Right atrium auricular region (tissue), 2 donors: ENCODE data around the gene GIPR. TPM values are rescaled to one million over a fixed set of nuclear protein-coding genes. Genes with fewer than 3 reads are reported as not detected.
"Not testable (repeated sequence)": the region's sequence is repeated elsewhere in the genome, so short reads cannot be mapped to it uniquely, and the experiment has no call there.

Experiments used
- DNase-seq: peaks from one replicate; pipeline ENCODE4 v3.0.0-alpha.2; 2019; ENCODE audit warnings: low spot score
- H3K27ac ChIP-seq, 2 donors: fragments of 200-600 bp; sonication (generic); 1 replicate in 1 of 2; 2 replicates in 1 of 2; pipeline ENCODE4 v1.5.1; 2016 to 2019
- H3K27me3 ChIP-seq, 2 donors: fragments of 200-600 bp; sonication (generic); one replicate each; pipeline versions ENCODE4 v1.5.1 to v1.6.0; 2017 to 2019
- H3K36me3 ChIP-seq: fragments of 200-600 bp; sonication (generic); one replicate; pipeline ENCODE4 v1.5.1; 2016
- H3K4me1 ChIP-seq, 2 donors: fragments of 200-600 bp; sonication (generic); one replicate each; pipeline versions ENCODE4 v1.5.1 to v1.6.0; 2017 to 2019
- H3K4me3 ChIP-seq, 2 donors: fragments of 200-600 bp; sonication (generic); 1 replicate in 1 of 2; 2 replicates in 1 of 2; pipeline ENCODE4 v1.5.1; 2017 to 2019; ENCODE audit warnings: mild to moderate bottlenecking in 1 of 2, moderate library complexity in 1 of 2
- H3K9me3 ChIP-seq, 2 donors: fragments of 200-600 bp; sonication (generic); one replicate each; pipeline ENCODE4 v1.5.1; 2019
- total RNA-seq, 2 donors: library from RNA; depleted of rRNA; stranded (reverse); fragments of >200 nt; gene quantifications; one replicate each; pipeline ENCODE4 v1.1.0, GENCODE V29; 2016
- TF ChIP-seq, protein P1 (sequence below), 2 donors: fragments of 200-600 bp; sonication (generic); IDR thresholded peaks; one replicate each; pipeline ENCODE4 v1.5.1; 2019; ENCODE audit warnings: antibody characterized with exemption in 2 of 2

GIPR gene
- total RNA-seq, 2 donors from 2014 or later = 2.7 to 3.1 TPM

DNA sequence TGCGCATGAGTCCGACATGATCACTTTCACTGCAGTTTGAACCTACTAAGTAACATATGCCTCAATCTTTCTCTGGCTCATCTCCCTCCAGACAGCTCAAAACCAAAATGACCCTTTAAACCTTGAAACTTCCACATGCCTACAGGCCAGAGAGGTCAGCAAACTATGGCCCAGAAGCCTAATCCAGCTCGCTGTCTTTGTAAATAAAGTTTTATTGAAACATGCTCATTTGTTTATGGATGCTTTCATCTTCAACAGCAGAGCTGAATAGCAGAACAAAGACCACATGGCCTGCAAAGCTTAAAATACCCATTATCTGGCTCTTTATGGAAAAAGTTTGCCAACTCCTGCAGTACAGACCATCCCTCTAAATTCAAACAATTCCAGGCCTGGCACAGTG, 47.1 kb downstream of the GIPR start:
- Histone ChIP-seq H3K36me3 (peaks cover 19% of the 10 kb centered on the region), H3K4me3 (no peak overlapping the region), H3K9me3 (no peaks in the 10 kb centered on the region), H3K27me3 (no peaks in the 10 kb centered on the region), H3K27ac (no peak overlapping the region), H3K4me1 (peaks cover 0 to 22% of the 10 kb centered on the region in 2 donors)
- DNase-seq = no peak
- TF ChIP-seq, protein P1, sequence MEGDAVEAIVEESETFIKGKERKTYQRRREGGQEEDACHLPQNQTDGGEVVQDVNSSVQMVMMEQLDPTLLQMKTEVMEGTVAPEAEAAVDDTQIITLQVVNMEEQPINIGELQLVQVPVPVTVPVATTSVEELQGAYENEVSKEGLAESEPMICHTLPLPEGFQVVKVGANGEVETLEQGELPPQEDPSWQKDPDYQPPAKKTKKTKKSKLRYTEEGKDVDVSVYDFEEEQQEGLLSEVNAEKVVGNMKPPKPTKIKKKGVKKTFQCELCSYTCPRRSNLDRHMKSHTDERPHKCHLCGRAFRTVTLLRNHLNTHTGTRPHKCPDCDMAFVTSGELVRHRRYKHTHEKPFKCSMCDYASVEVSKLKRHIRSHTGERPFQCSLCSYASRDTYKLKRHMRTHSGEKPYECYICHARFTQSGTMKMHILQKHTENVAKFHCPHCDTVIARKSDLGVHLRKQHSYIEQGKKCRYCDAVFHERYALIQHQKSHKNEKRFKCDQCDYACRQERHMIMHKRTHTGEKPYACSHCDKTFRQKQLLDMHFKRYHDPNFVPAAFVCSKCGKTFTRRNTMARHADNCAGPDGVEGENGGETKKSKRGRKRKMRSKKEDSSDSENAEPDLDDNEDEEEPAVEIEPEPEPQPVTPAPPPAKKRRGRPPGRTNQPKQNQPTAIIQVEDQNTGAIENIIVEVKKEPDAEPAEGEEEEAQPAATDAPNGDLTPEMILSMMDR (IDR thresholded peaks at IDR 0.05) = no peak

GRCh38 chr19:45716359-45717130, 48.5 kb downstream of the GIPR start:
- H3K9me3 ChIP-seq = no peaks in the 10 kb centered on the region
- no peaks in the 10 kb centered on the region for H3K27me3 ChIP-seq
- H3K36me3 ChIP-seq = peaks cover 17% of the 10 kb centered on the region
- DNase-seq = no peak
- TF ChIP-seq, protein P1 (IDR thresholded peaks at IDR 0.05) = no peak
- H3K27ac ChIP-seq = peak overlapping the region; percentile 91 to 96
- peak overlapping the region; percentile 60 to 72 for H3K4me3 ChIP-seq
- H3K4me1 ChIP-seq = peaks cover 0 to 21% of the 10 kb centered on the region in 2 donors

- no peaks in the 10 kb centered on the region for H3K9me3 ChIP-seq
- H3K4me3 ChIP-seq = peak overlapping the region; percentile 60 to 72
- peak overlapping the region; percentile 91 to 96 for H3K27ac ChIP-seq
- TF ChIP-seq, protein P1 (IDR thresholded peaks at IDR 0.05) = peak in 1 of 2 donors; percentile 26
- H3K27me3 ChIP-seq = no peaks in the 10 kb centered on the region
- H3K36me3 ChIP-seq = peaks cover 9% of the 10 kb centered on the region
- DNase-seq = peak; percentile 100
- H3K4me1 ChIP-seq = peaks cover 0 to 18% of the 10 kb centered on the region in 2 donors
Measured at GRCh38 chr19:45717131-45717982, 49.3 kb downstream of the GIPR start.

DNA sequence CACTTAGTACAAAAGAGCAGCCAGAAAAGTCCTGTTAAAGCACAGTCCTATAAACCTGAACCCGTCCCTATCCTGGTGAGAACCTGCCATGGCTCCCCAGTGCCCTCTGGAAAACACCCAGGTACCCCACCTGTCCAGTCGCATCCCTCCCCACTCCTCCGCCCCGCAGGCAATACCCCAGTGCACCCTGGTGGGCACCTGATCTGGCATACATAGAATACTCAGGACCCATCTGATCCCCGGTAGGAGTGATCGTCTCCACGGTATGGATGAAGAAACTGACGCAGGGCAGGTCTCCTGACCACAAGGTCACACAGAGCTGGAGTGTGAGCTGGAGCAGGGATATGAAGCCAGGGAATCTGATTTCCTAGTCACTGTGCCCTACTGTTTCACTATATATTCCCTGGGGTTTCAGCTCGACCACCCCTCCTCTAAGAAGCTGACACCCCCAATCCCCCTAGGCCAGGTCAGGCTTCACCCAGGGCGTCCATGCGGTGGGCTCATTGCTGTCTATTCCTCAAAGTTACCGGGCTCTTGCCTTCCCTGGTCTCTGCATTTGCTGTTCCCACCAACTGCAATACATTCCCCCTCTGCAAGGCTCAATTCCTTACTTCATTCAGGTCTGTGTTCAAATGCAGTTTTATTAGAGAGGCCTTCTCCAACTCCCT, 50.1 kb downstream of the GIPR start:
- TF ChIP-seq, protein P1 (IDR thresholded peaks at IDR 0.05) = no peak
- no peaks in the 10 kb centered on the region for H3K9me3 ChIP-seq
- no peak for DNase-seq
- peaks cover 2% of the 10 kb centered on the region for H3K36me3 ChIP-seq
- H3K27ac ChIP-seq = peak overlapping the region; percentile 91 to 96
- peaks cover 0 to 18% of the 10 kb centered on the region in 2 donors for H3K4me1 ChIP-seq
- H3K4me3 ChIP-seq = peak overlapping the region; percentile 45 to 72
- no peaks in the 10 kb centered on the region for H3K27me3 ChIP-seq

DNA sequence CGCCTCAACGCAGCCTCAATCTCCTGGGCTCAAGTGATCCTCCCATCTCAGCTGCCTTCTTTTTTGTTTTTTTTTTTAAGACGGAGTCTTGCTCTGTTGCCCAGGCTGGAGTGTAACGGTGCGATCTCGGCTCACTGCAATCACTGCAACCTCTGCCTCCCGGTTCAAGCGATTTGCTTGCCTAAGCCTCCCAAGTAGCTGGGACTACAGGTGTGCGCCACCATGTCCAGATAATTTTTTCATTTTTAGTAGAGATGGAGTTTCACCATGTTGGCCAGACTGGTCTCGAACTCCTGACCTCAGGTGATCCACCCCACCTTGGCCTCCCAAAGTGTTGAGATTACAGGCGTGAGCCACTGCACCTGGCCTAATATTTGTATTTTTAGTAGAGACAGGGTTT, 52.0 kb downstream of the GIPR start:
- H3K27ac ChIP-seq, H3K4me3 ChIP-seq, DNase-seq, H3K9me3 ChIP-seq, H3K36me3 ChIP-seq, H3K27me3 ChIP-seq: not testable (repeated sequence)
- H3K4me1 ChIP-seq = peaks cover 0 to 18% of the 10 kb centered on the region in 2 donors

DNA sequence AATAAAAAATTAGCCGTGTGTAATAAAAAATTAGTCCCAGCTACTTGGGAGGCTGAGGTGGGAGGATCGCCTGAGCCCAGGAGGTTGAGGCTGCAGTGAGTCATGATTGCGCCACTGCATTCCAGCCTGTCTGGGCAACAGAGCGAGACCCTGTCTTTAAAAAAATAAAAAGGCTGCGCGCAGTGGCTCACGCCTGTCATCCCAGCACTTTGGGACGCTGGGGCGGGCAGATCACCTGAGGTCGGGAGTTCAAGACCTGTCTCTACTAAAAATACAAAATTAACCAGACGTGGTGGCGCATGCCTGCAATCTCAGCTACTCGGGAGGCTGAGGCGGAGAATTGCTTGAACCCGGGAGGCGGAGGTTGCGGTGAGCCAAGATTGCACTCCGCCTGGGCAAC, 60.7 kb downstream of the GIPR start:
- not testable (repeated sequence) for H3K4me3 ChIP-seq, DNase-seq, H3K27ac ChIP-seq, H3K9me3 ChIP-seq, H3K27me3 ChIP-seq, H3K36me3 ChIP-seq
- H3K4me1 ChIP-seq = peaks cover 0 to 13% of the 10 kb centered on the region in 2 donors
